ENCODE measurements around the gene FBLN7.

- TF ChIP-seq POLR2AphosphoS5 (IDR thresholded peaks at IDR 0.05) (no peak), EP300 (IDR thresholded peaks at IDR 0.05) (no peak)
Measured at GRCh38 chr2:112199188-112199587, 61.0 kb downstream of the FBLN7 start.

Measured in suprapubic skin (tissue), 4 donors.